DMS153 treated with DMSO at 0.1 percent for 48 hours (cell line): ENCODE measurements around the gene BDH2.

ENCODE experiments used
- DNase-seq: peaks from one replicate; lab custom pipeline; 2025; ENCODE audit not compliant: unreplicated experiment; lab: John Stamatoyannopoulos, UW

Gene BDH2

GRCh38 chr4:103099691-103100392 lies at the start of gene BDH2:
Gene BDH2 (minus strand): TSS chr4:103099834. CDS start chr4:103096254, 3,580 bp downstream.
- peak; percentile 82 for DNase-seq

GRCh38 chr4:103144926-103145325 lies 45.3 kb upstream of the BDH2 start:
- no peak for DNase-seq

GRCh38 chr4:103137446-103137827 lies 37.8 kb upstream of the BDH2 start:
- no peak for DNase-seq

GRCh38 chr4:103136671-103137445 lies 37.2 kb upstream of the BDH2 start:
- DNase-seq: no peak

GRCh38 chr4:103129174-103129573 lies 29.5 kb upstream of the BDH2 start:
- no peak for DNase-seq

GRCh38 chr4:103126126-103126525 lies 26.5 kb upstream of the BDH2 start:
- DNase-seq: no peak

GRCh38 chr4:103123114-103123513 lies 23.5 kb upstream of the BDH2 start:
- no peak for DNase-seq

- no peak for DNase-seq
Measured at GRCh38 chr4:103118166-103118565, 18.5 kb upstream of the BDH2 start.

GRCh38 chr4:103111598-103111997 lies 12.0 kb upstream of the BDH2 start:
- no peak for DNase-seq

GRCh38 chr4:103108542-103108941 lies 8.9 kb upstream of the BDH2 start:
- no peak for DNase-seq

GRCh38 chr4:103105558-103106356 lies 6.1 kb upstream of the BDH2 start:
- DNase-seq: no peak

GRCh38 chr4:103104886-103105285 lies 5.3 kb upstream of the BDH2 start:
- DNase-seq: no peak

GRCh38 chr4:103100691-103101090 lies 1.1 kb upstream of the BDH2 start:
- no peak for DNase-seq

GRCh38 chr4:103098756-103099440 lies 736 bp downstream of the BDH2 start:
- no peak for DNase-seq

GRCh38 chr4:103098341-103098740 lies 1.3 kb downstream of the BDH2 start:
- no peak for DNase-seq

- DNase-seq: no peak
Measured at GRCh38 chr4:103097112-103097511, 2.5 kb downstream of the BDH2 start.

GRCh38 chr4:103095080-103095479 lies 4.6 kb downstream of the BDH2 start:
- DNase-seq: no peak

- DNase-seq: no peak
Measured at GRCh38 chr4:103092245-103092644, 7.4 kb downstream of the BDH2 start.

GRCh38 chr4:103091601-103092223 lies 7.9 kb downstream of the BDH2 start:
- DNase-seq: peak; percentile 58

GRCh38 chr4:103089481-103089880 lies 10.2 kb downstream of the BDH2 start:
- no peak for DNase-seq

- no peak for DNase-seq
Measured at GRCh38 chr4:103086551-103086950, 13.1 kb downstream of the BDH2 start.
